ENCODE results near the gene MYO3B. TPM values are rescaled to one million over a fixed set of nuclear protein-coding genes. Genes with fewer than 3 reads are reported as not detected.
"Not testable (repeated sequence)": the region's sequence is repeated elsewhere in the genome, so short reads cannot be mapped to it uniquely, and the experiment has no call there.

Gene MYO3B
- total RNA-seq, 1 donor from 2014 or later = 0.17 TPM

DNA sequence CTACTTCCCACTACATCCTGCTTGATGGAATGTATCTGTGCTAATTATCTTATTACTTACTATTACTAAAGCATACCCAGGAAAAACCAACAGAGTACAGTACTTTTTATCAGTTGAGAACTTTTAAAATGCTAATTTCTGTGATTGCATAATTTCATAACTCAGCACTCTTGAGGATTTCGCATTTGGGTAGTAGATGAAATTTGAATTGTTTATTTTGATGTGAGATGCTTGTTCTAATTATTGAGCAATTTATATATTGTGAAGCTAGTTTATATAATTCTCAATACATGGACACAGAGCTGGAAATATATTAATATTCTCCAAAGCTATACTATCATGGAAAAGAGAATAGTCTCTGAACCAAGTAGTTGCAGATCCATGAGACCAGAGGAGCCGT, 432.7 kb downstream of the MYO3B start:
- H3K27ac ChIP-seq = no peak overlapping the region
- intact Hi-C loops (cut with DNase I) = no loop called here
- H3K4me3 ChIP-seq = no peak overlapping the region
- ATAC-seq (no peak), DNase-seq (no peak)
- no peaks in the 10 kb centered on the region for H3K4me1 ChIP-seq
- no peaks in the 10 kb centered on the region for H3K36me3 ChIP-seq
- H3K27me3 ChIP-seq = no peaks in the 10 kb centered on the region
- TF ChIP-seq, protein P1, sequence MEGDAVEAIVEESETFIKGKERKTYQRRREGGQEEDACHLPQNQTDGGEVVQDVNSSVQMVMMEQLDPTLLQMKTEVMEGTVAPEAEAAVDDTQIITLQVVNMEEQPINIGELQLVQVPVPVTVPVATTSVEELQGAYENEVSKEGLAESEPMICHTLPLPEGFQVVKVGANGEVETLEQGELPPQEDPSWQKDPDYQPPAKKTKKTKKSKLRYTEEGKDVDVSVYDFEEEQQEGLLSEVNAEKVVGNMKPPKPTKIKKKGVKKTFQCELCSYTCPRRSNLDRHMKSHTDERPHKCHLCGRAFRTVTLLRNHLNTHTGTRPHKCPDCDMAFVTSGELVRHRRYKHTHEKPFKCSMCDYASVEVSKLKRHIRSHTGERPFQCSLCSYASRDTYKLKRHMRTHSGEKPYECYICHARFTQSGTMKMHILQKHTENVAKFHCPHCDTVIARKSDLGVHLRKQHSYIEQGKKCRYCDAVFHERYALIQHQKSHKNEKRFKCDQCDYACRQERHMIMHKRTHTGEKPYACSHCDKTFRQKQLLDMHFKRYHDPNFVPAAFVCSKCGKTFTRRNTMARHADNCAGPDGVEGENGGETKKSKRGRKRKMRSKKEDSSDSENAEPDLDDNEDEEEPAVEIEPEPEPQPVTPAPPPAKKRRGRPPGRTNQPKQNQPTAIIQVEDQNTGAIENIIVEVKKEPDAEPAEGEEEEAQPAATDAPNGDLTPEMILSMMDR (IDR thresholded peaks at IDR 0.05) = no peak
- H3K9me3 ChIP-seq = no peaks in the 10 kb centered on the region

DNA sequence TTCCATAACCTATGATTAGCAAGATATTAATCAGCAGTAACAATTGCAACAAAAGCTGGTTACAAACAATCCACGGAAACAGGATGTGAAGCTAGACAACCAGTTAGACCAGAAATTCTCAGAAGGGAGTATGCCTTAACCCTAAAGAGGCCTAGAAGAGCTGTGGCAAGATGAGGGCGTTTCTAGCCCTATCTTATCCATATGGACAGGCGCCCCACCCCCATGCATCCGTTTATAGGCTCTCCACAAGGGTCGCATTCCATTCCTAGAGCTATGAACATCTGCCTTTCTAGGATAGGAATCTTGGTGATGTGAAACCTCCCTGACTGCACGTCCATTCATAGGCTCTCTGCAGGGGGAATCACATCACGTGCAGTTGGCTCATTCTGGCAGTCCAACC, 441.0 kb downstream of the MYO3B start:
- H3K4me3 ChIP-seq; H3K27ac ChIP-seq; H3K4me1 ChIP-seq; H3K36me3 ChIP-seq; DNase-seq; H3K9me3 ChIP-seq; H3K27me3 ChIP-seq; intact Hi-C loops (cut with DNase I); ATAC-seq: not testable (repeated sequence)

DNA sequence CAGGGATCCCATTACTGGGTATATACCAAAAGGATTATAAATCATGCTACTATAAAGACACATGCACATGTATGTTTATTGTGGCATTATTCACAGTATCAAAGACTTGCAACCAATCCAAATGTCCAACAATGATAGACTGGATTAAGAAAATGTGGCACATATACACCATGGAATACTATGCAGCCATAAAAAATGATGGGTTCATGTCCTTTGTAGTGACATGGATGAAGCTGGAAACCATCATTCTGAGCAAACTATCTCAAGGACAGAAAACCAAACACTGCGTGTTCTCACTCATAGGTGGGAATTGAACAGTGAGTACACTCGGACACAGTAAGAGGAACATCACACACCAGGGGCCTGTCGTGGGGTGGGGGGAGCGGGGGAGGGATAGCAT, 457.1 kb downstream of the MYO3B start:
- H3K27ac ChIP-seq; intact Hi-C loops (cut with DNase I); H3K9me3 ChIP-seq; H3K4me3 ChIP-seq; ATAC-seq; H3K36me3 ChIP-seq; H3K27me3 ChIP-seq; DNase-seq; H3K4me1 ChIP-seq: not testable (repeated sequence)

DNA sequence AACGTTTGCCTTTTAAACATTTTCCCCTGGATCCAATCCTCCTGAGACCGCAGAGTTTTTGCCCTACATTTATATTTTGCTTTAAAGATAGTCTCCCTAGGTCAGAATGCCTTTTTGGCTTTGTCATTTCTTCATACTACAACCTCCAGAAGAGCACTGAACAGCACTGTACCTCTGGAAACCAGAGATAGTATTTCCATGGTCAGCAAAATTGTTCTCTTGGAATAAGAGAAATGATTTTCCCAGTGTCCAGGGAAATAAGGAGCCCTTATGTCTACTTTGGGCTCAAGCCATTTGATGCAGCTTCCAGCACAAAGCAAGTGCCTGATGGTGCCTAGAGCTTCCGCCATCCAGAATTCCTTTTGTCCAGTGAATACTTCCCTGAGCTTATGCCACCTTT, 461.7 kb downstream of the MYO3B start:
- no peaks in the 10 kb centered on the region for H3K4me1 ChIP-seq
- H3K27ac ChIP-seq = no peak overlapping the region
- H3K4me3 ChIP-seq = no peak overlapping the region
- TF ChIP-seq, protein P1 (IDR thresholded peaks at IDR 0.05) = no peak
- intact Hi-C loops (cut with DNase I) = no loop called here
- H3K27me3 ChIP-seq = no peaks in the 10 kb centered on the region
- ATAC-seq (no peak), DNase-seq (no peak)
- no peaks in the 10 kb centered on the region for H3K9me3 ChIP-seq
- no peaks in the 10 kb centered on the region for H3K36me3 ChIP-seq

DNA sequence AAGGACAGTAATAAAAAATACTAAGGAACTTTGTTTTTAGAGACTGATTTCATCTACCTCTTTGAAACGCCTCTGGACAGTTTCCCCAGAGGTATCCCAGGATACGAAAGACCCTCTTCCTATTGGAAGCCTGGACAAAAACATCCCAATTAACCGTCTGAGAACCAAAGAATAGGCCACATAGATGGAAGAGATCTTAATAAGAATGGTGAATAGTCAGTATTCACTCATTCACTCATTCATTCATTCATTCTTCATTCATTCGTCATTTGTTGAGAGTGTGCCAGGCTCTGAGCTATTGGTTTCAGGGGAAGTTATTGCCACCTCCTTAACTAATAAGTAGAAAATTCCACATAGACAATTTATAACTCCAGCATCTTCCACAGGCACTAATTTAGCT, 464.0 kb downstream of the MYO3B start:
- Histone ChIP-seq H3K27me3 (no peaks in the 10 kb centered on the region), H3K36me3 (no peaks in the 10 kb centered on the region), H3K27ac (no peak overlapping the region), H3K4me1 (no peaks in the 10 kb centered on the region), H3K9me3 (no peaks in the 10 kb centered on the region), H3K4me3 (no peak overlapping the region)
- intact Hi-C loops (cut with DNase I) = no loop called here
- TF ChIP-seq, protein P1 (IDR thresholded peaks at IDR 0.05) = no peak
- DNase-seq (no peak), ATAC-seq (no peak)

DNA sequence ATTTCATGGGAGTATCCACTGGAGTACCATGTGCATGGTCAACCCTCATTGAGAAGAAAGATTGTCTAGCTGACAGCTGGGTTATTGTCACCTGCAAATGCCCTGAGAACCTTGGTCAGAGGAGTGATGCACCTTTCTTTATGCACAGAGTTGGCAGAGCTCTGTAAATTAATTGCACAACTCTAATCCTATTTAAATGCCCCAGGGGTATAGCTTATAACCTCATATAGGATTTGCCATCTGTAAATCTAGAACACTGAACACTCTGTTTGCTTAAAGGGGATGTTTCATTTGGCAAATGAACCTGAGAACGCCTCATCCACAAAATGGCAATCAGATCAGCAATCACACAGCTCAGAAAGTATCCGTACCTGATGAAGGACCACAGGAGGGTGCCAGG, 465.4 kb downstream of the MYO3B start:
- no peaks in the 10 kb centered on the region for H3K9me3 ChIP-seq
- H3K27ac ChIP-seq = no peak overlapping the region
- ATAC-seq = no peak
- TF ChIP-seq, protein P1 (IDR thresholded peaks at IDR 0.05) = no peak
- H3K36me3 ChIP-seq = no peaks in the 10 kb centered on the region
- no peak for DNase-seq
- H3K4me1 ChIP-seq = no peaks in the 10 kb centered on the region
- H3K27me3 ChIP-seq = no peaks in the 10 kb centered on the region
- no peak overlapping the region for H3K4me3 ChIP-seq
- intact Hi-C loops (cut with DNase I) = no loop called here

DNA sequence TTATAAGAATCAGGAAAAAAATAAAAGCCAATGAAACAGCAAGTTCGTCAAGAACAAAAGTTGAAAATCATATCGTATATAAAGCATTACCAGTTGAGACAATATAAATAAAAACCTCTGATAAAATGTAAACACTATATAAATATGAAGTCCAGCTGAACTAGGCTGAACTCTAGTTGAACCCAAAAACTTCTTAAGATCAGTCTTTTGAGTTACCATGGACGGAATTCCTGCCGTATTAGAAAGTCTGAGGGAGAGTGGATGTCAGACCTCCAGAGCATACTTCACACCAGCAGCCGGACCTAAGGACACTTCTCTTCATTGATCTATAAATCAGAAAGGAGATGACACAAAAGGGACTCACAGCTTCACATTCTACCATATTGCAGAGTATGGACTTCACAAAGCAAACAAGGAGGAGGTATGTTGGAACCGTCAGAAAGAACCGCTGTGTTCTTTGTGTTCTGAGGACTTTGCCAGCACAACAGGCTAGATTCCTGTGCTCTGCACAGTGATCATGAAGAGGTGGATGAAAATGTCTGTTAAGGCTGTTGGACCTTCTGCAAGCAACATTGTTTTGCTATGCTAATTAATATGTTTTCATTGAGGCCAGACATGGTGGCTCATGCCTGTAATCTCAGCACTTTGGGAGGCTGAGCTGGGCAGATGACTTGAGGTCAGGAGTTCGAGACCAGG, 469.9 kb downstream of the MYO3B start:
- H3K27ac ChIP-seq = no peak overlapping the region
- ATAC-seq = no peak
- no peaks in the 10 kb centered on the region for H3K36me3 ChIP-seq
- TF ChIP-seq, protein P1 (IDR thresholded peaks at IDR 0.05) = no peak
- intact Hi-C loops (cut with DNase I) = no loop called here
- H3K4me1 ChIP-seq = no peaks in the 10 kb centered on the region
- DNase-seq = no peak
- no peak overlapping the region for H3K4me3 ChIP-seq
- no peaks in the 10 kb centered on the region for H3K9me3 ChIP-seq
- no peaks in the 10 kb centered on the region for H3K27me3 ChIP-seq

Measured in upper lobe of right lung (tissue), 1 donor.